ENCODE measurements around the gene GYS1.

- TF ChIP-seq CTCF (IDR thresholded peaks at IDR 0.05 in 4 of 5, conservative IDR thresholded peaks at IDR 0.05 in 1 of 5) (no peak), POLR2A (IDR thresholded peaks at IDR 0.05) (no peak)
Measured at GRCh38 chr19:48985711-48986110, 7.4 kb downstream of the GYS1 start.

All from gastrocnemius medialis (tissue), 4 donors.